ENCODE measurements around the gene GATA2.

The GATA2 gene

DNA sequence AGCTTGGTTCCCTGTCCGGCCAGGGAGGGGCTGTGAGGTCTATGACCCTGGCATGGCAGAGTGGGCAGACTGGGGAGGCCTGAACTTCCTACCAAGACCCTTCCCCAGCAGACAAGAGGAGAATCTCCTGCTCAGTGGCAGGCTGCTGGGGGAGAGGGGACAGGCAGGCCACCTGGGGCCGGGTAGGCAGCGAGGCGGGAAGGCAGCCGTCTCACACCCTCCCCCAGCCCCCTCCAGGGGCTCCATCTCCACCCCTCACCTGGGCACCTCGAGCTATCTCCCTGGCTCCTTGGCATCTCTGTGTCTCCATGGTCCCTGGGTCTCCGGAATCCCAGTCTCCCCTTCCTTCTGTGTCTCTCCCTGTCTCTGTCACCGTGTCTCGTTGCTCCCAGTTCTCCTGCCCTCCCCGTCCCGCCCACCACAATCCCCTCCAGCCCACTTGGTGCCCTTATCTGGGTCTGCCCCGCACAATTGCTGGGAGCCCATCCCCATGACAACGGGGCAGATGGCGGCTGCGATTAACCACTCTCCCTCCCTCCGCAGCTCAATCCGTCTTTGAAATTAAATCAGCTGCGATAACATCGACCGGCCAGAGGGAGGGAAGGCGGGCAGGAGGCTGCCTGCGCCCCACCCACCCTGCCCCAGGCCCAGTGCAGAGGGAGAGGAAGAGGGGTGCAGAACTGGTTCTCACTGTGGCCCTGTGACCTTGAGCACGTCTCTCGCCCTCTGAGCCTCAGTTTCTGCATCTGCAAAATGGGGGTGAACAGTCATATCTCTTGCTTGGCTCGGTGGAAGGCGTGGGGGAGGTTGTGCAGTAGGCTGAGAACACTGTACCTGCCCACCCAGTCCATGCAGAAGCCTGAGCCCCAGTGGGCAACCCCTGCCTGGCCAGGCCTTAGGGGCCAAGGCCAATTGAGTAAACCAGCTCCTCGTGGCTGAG, 36.0 kb downstream of the GATA2 start:
- no peak for DNase-seq (ENCODE audit: low read depth in 2 of 2)

DNA sequence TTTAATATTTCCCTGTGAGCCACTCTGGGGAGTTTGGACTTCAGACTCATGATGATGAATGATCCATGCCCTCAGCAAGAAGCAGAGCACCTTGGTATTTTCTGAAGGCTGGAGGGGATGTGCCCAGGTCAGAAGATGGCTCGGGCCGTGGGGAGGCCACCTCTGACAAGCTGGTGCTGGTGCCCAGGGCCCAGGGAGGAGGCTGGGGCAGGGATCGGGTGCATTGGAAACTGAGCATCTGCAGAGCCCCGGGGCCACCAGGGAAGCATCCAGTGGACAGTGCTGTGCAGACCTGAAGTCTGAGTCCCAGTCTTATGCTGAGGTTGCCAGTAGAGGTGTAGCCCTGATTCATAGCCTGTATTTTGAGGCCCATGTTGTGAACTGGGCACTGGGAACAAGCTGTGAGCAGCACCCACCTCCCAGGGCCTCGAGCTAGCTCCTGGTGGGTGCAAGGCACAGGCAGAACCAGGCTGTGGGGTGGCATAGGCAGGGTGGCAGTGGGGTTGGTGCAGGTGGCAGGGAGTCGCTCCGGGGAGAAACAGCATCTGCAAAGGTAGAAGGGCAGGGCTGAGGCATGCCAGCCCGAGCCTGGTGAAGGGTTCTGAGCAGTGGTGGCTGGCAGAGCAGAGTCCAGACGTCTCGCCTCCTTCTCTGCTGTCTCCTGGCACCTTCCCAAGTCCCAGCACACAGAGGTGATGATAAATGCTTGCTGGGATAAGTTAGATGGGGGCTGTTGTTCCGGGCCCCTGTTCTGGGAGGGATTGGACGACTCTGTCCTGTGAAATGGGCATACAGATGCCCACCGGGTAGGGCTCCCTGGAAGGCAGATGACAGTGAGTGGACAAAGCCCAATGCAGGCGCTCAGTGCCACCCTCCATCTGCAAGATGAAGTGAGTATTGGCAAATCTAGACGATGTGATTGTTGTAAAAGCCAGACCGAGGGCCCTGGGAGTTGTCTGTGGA, 36.9 kb downstream of the GATA2 start:
- no peak for DNase-seq (ENCODE audit: low read depth in 2 of 2)

DNA sequence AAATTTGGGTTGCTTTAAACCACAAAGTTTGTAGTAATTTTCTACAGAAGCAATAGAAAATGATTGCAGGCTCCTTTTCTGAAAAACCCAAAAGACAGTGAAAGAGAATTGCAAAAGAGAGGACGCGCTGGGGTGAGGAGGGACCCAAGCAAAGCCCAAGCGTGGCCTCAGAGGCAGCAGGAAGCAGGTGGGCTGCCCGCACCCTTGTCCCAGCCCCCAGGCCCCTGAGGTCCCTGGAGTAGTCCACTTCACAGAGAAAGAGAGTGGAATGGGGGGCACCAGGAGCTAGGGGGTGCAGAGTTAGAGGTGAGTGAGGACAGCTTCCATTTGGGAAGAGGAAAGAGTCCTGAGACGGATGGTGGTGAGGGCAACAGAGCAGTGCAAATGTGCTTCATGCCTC, 37.9 kb downstream of the GATA2 start:
- DNase-seq (ENCODE audit: low read depth in 2 of 2) = no peak

DNA sequence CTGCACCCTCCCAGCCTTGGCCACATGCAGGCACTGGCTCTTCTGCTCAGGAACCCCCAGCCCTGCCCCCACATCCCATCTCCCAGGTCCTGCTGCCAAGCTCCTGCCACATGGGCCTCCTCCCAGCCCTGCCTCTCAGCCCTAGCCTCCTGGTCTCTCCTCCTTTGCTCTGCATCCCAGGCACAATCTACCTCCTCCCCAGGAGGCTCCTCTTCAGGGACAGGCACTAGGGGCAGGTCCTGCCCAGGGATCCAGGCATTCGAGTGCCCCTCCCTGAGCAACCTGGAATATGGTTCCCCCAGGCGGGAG, 38.7 kb downstream of the GATA2 start:
- DNase-seq (ENCODE audit: low read depth in 2 of 2) = no peak

DNA sequence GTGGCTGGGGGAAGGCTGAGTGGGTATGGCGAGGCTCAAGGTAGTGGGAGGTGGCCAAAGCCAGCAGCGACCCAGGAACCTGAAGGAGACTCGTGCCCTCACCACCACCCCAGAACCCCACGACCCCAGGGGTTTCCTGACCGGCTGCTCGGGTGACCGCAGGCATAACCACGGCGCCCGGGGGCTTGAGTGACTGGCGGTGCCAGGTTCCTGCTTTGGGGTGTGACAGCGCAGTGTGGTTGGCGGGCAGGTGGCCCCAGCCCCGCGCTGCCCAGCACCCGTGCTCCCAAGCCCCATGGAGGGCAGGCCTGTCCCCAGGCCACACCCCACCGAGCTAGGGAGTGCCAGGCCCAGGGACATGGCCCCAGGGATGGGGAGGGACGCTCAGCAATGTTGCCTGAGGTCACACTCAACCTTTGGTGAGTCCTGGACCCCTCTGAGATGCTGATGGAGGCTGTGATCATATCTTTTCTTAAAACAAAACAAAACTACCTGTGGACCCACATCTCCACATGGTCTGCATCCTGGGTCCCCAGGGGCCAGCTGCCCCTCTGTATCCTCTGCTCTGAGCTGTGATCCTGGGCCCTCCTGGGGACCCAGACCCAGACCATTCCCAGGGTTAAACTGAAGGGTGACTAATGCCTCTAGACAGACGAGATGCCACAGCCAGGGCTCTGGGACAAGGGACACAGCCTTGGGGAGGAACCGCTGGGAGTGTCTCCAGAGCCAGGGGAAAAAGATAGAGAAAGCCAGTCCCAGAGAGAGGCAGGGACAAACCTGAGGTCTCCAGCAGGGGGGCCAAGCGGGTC, 39.3 kb downstream of the GATA2 start:
- no peak for DNase-seq (ENCODE audit: low read depth in 2 of 2)

DNA sequence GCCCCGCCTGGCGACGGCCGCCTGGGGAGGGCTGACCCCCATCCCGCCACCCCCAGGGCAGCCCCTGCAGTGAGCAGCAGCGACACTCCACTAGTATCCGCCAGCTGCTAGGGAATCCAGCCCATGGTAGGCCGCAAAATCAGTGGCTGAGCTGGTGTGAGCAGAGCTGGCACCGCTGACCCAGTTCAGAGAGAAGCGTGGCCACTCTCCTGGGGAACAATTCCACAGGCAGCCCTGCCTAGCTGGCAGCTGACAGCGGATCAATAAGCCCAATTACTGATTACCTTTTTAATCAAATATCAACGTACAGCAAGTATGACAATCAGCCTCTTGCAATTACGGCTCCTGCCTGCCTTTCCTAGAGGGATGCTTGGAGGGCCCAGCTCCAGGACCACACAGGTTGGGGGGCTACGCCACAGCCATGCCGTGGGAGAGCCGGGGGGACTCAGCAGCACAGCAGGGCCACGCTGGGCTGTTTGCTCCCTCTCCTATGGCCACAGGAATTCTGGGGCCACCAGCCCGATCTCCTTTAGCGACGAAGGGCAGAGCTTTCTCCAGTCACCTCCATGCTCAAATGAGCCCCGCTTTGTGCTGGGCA, 40.2 kb downstream of the GATA2 start:
- DNase-seq (ENCODE audit: low read depth in 2 of 2) = no peak

DNA sequence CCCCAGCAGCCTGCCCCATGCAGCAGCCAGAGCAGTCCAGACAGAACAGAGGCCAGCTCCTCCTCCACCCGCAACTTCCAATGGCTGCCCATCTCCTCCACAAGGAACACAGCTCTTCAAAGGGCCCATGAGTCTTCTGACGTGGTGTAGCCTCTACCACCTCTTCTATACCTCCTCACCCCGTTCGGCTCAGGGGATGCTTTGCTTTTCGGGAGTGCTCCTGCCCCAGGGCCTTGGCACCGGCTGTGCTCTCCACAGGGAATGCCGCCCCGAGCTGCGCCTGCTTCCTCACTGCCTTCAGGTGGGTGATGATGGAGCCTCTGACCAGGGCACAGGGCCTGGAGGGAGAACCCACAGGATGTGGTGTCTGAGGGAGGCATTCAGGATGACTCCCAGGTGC, 40.9 kb downstream of the GATA2 start:
- no peak for DNase-seq (ENCODE audit: low read depth in 2 of 2)

DNA sequence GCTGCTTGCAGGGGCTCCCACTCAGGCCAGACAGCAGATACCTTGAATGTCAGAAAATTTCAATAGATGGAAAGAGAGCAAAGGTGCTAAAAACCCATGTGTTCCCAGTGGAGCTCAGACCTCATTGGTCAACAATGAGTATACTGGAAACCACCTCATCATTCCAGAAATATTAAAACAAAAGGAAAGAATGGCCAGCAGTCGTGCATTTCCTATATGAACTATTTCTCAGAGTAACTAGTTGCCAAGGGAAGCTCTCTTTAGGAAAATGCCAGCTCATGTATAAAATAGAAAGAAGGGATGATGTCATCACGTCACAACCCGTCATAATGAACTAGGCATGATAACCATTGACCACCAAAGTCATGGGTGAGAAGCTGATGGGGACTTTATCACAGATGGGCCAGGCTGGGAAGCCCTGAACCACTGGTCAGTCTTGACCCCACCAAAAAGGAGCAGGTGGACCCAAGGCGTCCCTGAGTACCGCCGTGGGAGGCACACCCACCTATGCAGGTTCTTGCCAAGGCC, 43.8 kb downstream of the GATA2 start:
- DNase-seq (ENCODE audit: low read depth in 2 of 2) = no peak

DNA sequence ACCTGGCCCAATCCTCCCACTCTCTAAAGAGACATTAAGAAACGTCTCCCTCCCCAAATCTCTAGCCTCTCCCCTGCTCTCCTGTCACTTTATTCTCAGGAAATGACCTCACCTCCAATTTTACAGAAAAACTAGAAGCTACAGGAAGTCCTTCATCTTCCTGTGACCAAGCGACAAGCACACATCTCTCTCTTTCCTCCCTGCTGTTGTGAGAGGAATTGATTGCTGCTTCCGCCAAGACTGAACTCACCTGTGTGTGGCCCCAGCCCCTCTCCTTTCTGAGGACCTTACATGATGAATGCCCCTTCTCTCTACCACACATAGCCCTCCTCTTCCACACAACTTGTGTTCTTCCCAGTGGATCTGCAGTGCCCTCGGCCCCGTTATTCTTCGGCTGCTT, 44.5 kb downstream of the GATA2 start:
- DNase-seq (ENCODE audit: low read depth in 2 of 2) = no peak

DNA sequence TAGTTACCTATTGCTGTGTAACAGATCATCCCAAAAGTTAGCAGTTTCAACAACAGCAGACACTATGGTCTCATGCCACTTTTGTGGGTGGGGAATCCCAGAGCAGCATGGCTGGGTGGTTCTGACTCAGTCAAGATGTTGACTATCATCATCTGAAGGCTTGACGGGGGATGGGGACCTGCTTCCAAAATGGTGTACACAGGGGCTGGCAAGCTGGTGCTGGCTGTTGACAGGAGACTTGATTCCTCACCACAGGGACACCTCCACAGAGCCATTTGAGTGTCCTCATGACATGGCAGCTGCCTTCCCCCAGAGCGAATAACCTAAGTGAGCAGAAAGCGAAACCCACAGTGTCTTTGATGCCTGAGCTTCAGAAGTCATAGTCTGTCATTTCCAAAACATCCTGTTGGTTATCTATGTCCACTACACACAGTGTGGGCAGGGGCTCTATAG, 45.4 kb downstream of the GATA2 start:
- DNase-seq (ENCODE audit: low read depth in 2 of 2) = no peak

DNA sequence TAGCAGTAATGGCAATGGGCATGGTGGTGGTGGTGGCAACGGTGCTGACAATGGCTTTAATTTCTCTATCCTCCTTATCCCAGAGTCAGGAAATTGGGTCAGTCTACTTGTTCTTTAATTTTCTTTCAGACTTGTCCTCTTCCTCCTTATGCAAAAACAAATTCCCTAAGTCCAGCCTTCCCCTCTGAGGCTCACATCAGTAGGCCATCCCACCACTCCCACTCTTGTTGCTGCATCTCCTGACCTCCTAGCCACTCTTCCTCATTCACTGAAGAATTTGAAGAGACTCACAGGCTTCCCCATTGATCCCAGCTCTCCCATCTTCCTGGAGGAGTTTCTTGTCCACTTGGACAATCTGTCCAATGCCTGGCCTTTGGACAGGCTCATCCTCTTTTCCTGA, 46.2 kb downstream of the GATA2 start:
- no peak for DNase-seq (ENCODE audit: low read depth in 2 of 2)

DNA sequence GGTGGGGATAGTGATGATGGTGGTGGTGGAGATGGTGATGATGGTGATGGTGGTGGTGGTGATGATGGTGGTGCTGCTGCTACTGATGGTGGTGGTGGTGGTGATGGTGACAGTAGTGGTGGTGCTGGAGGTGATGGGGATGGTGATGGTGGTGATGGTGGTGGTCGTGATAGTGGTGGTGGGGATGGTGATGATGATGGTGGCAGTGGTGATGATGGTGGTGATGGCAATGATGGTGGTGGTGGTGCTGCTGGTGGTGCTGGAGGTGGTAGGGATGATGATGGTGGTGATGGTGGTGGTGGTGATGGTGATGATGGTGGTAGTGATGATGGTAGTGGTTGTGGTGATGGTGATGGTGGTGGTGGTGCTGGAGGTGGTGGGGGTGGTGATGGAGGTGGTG, 47.6 kb downstream of the GATA2 start:
- no peak for DNase-seq (ENCODE audit: low read depth in 2 of 2)

DNA sequence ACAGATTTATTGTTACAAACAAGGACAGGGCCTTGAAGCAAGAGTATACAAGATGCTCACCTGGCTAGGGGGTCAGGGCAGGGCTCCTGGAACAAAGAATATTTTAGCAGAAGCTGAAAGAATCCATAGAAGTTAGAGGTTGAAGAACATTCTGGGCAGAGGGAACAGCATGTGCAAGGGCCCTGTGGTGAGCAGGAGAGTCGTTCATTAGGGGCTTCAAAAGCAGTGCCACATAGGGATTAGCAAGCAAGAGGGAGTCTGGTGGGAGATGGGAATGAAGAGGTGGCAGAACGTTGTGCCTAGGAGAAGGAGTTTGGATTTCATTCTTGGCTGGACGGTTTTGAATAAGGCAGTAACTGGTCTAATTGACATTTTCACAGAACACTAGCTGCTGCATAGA, 49.2 kb downstream of the GATA2 start:
- DNase-seq (ENCODE audit: low read depth in 2 of 2) = no peak

DNA sequence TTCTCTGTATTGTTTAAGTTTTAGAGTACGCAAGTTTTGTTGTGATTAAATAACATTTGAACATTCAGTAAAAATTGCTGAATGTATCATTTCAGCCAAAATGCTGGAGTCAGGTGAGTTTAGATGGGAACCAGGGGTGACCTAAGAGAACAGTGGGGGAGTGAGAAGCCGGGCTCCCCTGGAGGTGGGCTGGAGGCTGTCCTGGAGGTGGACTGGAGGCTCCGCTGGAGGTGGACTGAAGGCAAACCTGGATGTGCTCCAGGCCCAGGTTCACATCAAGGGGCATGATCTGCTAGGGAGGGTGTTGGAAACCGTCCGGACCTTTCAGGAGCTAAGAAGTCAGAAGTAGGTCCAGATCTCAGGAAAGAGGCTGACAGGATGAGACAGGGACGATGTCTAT, 50.1 kb downstream of the GATA2 start:
- DNase-seq (ENCODE audit: low read depth in 2 of 2) = no peak

DNA sequence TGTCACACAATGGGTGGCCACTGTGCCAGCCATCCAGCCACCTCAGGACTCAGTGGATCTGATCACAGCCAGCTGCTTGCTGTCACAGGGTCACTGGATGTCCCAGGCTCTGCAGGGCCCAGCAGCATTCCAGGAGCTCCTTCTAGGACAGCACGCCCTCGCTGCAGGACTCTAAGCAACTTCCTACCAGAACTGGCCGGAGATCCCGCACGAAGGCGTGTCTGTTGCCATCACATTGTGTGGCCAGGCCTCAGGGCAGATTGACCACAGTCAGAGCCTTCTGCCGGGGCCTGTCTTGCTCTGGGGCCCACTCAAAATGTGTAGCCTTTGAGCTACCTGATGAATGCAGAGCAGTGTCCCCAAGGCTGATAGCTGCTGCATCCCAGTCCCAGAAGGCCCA, 50.9 kb downstream of the GATA2 start:
- DNase-seq (ENCODE audit: low read depth in 2 of 2) = no peak

DNA sequence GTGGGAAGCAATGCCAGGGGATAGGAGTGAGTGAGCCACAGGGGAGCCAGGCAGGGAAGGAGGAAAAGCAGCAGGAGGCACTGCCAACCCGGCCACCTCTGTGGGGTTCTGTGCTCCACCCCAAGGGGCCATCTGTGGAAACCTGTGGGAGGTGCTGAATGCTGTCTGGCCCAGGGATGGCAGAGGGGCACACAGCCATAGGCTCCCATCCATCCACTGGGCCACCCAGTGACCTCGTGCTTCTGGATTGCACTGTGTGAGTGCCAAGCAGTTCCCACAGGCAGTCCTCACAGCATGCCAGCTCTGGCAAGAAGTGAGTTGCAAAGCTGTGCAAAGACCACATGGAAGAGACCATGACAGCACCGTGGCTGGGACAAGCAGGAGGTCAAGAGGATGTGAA, 53.8 kb downstream of the GATA2 start:
- DNase-seq (ENCODE audit: low read depth in 2 of 2) = no peak

DNA sequence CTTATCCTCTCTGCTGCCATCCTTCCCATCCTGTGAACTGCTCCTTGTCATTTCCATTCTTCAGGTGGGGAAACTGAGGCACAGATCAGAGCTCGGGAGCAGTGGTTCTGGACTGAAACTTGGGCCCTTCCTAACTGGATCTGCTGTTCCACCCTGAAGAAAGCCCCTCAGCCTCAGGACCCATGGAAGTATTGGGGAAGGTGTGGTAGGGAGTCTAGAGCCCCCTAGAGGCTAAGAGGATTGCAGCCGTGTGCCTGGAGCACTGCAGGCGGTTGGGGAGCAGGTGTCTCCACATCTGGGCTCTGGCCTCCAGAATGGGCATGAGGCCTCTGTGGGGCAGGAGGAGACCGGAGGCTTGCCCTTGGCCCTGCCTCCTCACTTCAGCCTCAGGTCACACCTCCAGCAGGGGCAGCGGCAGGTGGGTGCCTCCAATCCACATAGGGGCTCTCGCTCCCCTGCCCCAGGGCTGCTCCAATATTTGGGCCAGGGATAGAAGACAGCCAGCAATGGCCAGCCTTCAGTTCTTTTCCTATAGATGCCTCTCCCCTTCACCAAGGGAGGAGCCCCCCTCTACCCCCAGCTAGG, 54.4 kb downstream of the GATA2 start:
- no peak for DNase-seq (ENCODE audit: low read depth in 2 of 2)

DNA sequence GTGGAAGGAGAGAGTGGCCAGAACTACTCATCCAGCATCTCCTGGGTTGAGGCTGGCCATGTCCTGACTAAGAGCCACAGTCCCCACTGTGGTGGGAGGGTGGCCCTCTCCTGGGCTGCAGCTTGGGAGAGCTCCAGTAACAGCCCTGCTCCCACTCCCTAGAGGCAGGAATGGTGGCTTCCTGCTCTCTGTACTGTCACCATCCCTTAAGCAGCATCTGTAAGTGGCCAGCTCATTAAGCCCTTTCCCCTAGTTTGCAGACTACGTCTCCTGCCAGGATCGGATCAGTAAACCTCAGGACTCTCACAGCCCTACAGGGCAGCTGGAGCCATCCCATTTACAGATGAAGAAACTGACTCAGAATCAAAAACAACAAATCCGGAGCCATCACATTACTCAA, 56.8 kb downstream of the GATA2 start:
- DNase-seq (ENCODE audit: low read depth in 2 of 2) = no peak

DNA sequence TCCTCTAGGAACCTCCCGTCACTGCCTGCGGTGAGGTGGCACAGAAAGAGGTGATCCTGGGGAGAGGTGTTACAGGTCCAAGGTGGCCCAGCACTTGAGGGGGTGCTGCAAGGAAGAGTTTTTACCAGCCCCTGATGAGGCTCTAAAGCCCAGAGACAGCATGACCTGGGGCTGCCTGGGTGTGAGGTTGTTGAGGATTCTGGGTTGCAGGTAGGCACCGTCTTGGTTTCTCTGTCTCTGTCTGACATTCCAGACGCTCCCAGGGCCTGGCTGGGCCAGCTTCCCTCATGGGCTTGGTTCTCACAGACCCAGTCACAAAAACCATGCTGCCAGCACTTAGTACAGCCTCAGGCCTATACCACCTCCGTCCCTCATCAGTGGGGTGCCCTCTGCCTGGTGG, 57.4 kb downstream of the GATA2 start:
- DNase-seq (ENCODE audit: low read depth in 2 of 2) = no peak

DNA sequence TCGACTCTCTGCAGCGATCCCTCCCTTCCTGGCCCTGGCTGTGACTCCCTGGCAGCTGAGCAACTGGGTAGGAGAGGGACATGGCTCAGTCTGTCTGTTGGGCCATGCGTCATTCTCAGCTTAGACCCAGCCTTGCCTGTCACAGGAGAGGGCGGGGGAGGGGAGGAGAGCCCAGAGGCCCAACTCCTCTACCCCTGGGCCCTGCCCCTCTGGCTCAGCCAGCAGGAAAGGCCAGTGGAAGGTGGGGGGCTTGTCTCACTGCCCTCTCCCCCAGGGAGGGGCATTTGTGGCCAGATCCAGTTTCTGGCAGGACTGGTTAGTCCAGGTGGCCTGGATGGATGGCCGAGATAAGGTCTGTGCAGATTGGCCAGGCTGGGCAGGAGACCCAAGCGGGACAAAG, 57.9 kb downstream of the GATA2 start:
- DNase-seq (ENCODE audit: low read depth in 2 of 2) = no peak

DNA sequence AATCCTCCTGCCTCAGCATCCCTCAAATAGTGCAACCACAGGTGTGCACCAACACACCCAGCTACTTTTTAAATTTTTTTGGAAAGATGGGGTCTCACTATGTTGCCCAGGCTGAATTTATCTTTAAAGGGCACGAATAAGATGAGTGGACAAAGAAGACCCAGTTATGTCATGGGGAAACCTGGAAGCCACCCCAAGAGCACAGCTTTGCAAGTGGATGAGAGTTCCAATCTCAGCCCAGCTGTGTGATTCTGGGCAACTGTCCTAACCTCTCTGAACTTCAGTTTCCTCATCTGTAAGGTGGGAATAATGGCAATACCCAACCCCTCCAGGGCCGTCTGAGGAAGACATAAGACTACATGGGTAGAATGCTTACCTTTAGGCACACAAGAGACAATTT, 58.5 kb downstream of the GATA2 start:
- no peak for DNase-seq (ENCODE audit: low read depth in 2 of 2)
